GM12878 (cell line): ENCODE results near the gene ZCCHC17. TPM values are rescaled to one million over a fixed set of nuclear protein-coding genes. Genes with fewer than 3 reads are reported as not detected.

Experiments
- ATAC-seq: fragments of 200-7000 bp; cut with Tn5 transposase; 3 replicates; pipeline ENCODE4 v1.9.1; 2020; ENCODE audit warnings: mild to moderate bottlenecking, moderate library complexity
- BruUV-seq: library from RNA; stranded (reverse); fragments of 400-500 nt; replicated peaks from 2 replicates; lab custom pipeline; 2021; lab: Mats Ljungman, UMichigan
- CTCF ChIA-PET: fragments of 300-600 bp; sonication (Branson Sonifier 250); formaldehyde crosslinking; extraction: SDS; loops from one replicate; lab custom pipeline; 2021; ENCODE audit warnings: inconsistent platforms; lab: Yijun Ruan, JAX
- POLR2A ChIA-PET: fragments of 350-600 bp; formaldehyde crosslinking; extraction: SDS; loops from one replicate; lab custom pipeline; 2021; ENCODE audit warnings: inconsistent platforms; lab: Charles Lee
- RAD21 ChIA-PET: fragments of 300-600 bp; sonication (Branson Sonifier 250); formaldehyde crosslinking; loops from one replicate; lab custom pipeline; 2023; ENCODE audit warnings: antibody characterized with exemption; ENCODE audit not compliant: unreplicated experiment; lab: Charles Lee
- SMC1A ChIA-PET: fragments of 300-600 bp; sonication (Branson Sonifier 250); formaldehyde crosslinking; loops from one replicate; lab custom pipeline; 2023; ENCODE audit not compliant: unreplicated experiment, uncharacterized antibody; lab: Charles Lee
- DNase-seq: peaks from one replicate; pipeline ENCODE4 v3.0.0-alpha.2; 2011; ENCODE audit warnings: low read depth, low spot score
- FAIRE-seq: peaks from 3 replicates; lab custom pipeline; 2011; peaks lifted over from hg19 to GRCh38; lab: Jason Lieb, UNC
- H2AFZ ChIP-seq: 2 replicates; pipeline ENCODE4 v1.6.0; 2011; ENCODE audit warnings: low read depth, low read length, control low read depth; ENCODE audit not compliant: control insufficient read depth
- H3K27ac ChIP-seq: 2 replicates; pipeline ENCODE4 v1.5.1; 2011; ENCODE audit warnings: control low read depth; ENCODE audit not compliant: control insufficient read depth, insufficient read depth
- H3K27me3 ChIP-seq, 2 experiments: replicated peaks in 1 of 2; 2 replicates each; pipeline versions ENCODE4 v1.6.0 to v1.6.1; 2011; ENCODE audit warnings: low read length in 1 of 2; ENCODE audit not compliant: control insufficient read depth in 2 of 2, insufficient read depth in 2 of 2
- H3K36me3 ChIP-seq, 2 experiments: 2 replicates each; pipeline ENCODE4 v1.5.1; 2011; ENCODE audit warnings: low read length in 1 of 2; ENCODE audit not compliant: control insufficient read depth in 2 of 2, insufficient read depth in 2 of 2
- H3K4me1 ChIP-seq: 2 replicates; pipeline ENCODE4 v1.6.1; 2011; ENCODE audit warnings: mild to moderate bottlenecking, low read length, moderate library complexity, mixed read lengths; ENCODE audit not compliant: control insufficient read depth, insufficient read depth
- H3K4me2 ChIP-seq: 2 replicates; pipeline ENCODE4 v1.6.0; 2011; ENCODE audit warnings: control low read depth; ENCODE audit not compliant: control insufficient read depth, insufficient read depth
- H3K4me3 ChIP-seq: fragments of 200-600 bp; sonication (generic); 2 replicates; pipeline ENCODE4 v1.5.1; 2016
- H3K79me2 ChIP-seq: 2 replicates; pipeline ENCODE4 v1.6.0; 2011; ENCODE audit warnings: low read length; ENCODE audit not compliant: control insufficient read depth, insufficient read depth
- H3K9ac ChIP-seq: 2 replicates; pipeline ENCODE4 v1.8.0; 2011; ENCODE audit warnings: low read length, control low read depth, mixed read lengths; ENCODE audit not compliant: control insufficient read depth, insufficient read depth
- H3K9me3 ChIP-seq: replicated peaks from 3 replicates; pipeline ENCODE4 v1.5.1; 2011; ENCODE audit warnings: mild to moderate bottlenecking, low read length; ENCODE audit not compliant: control insufficient read depth, insufficient read depth
- H4K20me1 ChIP-seq: 2 replicates; pipeline ENCODE4 v1.6.0; 2011; ENCODE audit not compliant: control insufficient read depth, insufficient read depth
- DPF2 ChIP-seq: fragments of 450-650 bp; IDR thresholded peaks from 2 replicates; pipeline ENCODE4 v1.6.1; 2017; ENCODE audit warnings: mild to moderate bottlenecking
- ESRRA ChIP-seq: IDR thresholded peaks from 2 replicates; pipeline ENCODE4 v1.6.1; 2012; ENCODE audit warnings: mild to moderate bottlenecking, low read length, improper control_type of control experiment
- MEF2B ChIP-seq: fragments of 450-650 bp; IDR thresholded peaks from 2 replicates; pipeline ENCODE4 v1.6.1; 2018; ENCODE audit warnings: mild to moderate bottlenecking, moderate library complexity; ENCODE audit not compliant: partially characterized antibody, poor library complexity, severe bottlenecking
- RAD21 ChIP-seq: IDR thresholded peaks from 2 replicates; pipeline ENCODE4 v1.6.1; 2011; ENCODE audit warnings: mild to moderate bottlenecking, low read depth, low read length, moderate library complexity; ENCODE audit not compliant: insufficient read depth
- SUPT20H ChIP-seq: IDR thresholded peaks from 2 replicates; pipeline ENCODE4 v1.6.1; 2011; ENCODE audit warnings: low read depth, mild to moderate bottlenecking, low read length, moderate library complexity, borderline replicate concordance; ENCODE audit not compliant: control insufficient read depth
- WGBS: methylation state at CpG from one replicate; pipeline ENCODE4 v1.1.6; 2016; ENCODE audit warnings: low lambda C conversion rate; ENCODE audit not compliant: insufficient replicate concordance, insufficient coverage; ENCODE audit errors: missing lambda C conversion rate; 5-methylcytosine and 5-hydroxymethylcytosine counted together
- in situ Hi-C: fragments of 300-500 bp; cut with MboI; formaldehyde crosslinking; loops from 9 replicates; pipeline ENCODE4 v1.14.3; 2018; ENCODE audit warnings: mixed read lengths
- intact Hi-C: fragments of 100-400 bp; cut with micrococcal nuclease; formaldehyde crosslinking; loops from one replicate; pipeline ENCODE4 v1.14.2; 2022; ENCODE audit not compliant: unreplicated experiment
- polyA plus RNA-seq, 11 experiments: library from polyadenylated mRNA; depleted of rRNA in 4 of 11; unstranded in 6 of 11; stranded (reverse) in 5 of 11; fragments of >200 nt; fragmentation: Nextera tagmentation in 4 of 11; fragmentation: Illumina TruSeq in 1 of 11; extraction: Ambion mirVana in 4 of 11; extraction: Trizol in 1 of 11; gene quantifications; 1 replicate in 1 of 11; 2 replicates in 10 of 11; pipeline versions ENCODE4 v1.2.1 to v1.2.3, GENCODE V29; 2011 to 2016; ENCODE audit warnings: inconsistent platforms in 2 of 11, missing spikeins in 2 of 11, low read depth in 1 of 11
- total RNA-seq, 4 experiments: library from RNA; depleted of rRNA in 3 of 4; stranded (reverse); fragments of >200 nt in 3 of 4; fragmentation: Illumina TruSeq in 1 of 4; extraction: Trizol in 1 of 4; gene quantifications; 2 replicates each; pipeline versions ENCODE4 v1.2.1 to v1.2.3, GENCODE V29; 2013 to 2021
- TF ChIP-seq, protein P1 (sequence below): fragments of 450-650 bp; IDR thresholded peaks from 2 replicates; pipeline ENCODE4 v1.6.1; 2018; ENCODE audit warnings: mild to moderate bottlenecking, low read depth, moderate library complexity; ENCODE audit not compliant: partially characterized antibody
- TF ChIP-seq, protein P2 (sequence below): fragments of 450-650 bp; formaldehyde crosslinking; IDR thresholded peaks from 2 replicates; pipeline ENCODE4 v1.5.0; 2022; ENCODE audit warnings: mild to moderate bottlenecking, missing genetic modification characterization
- TF ChIP-seq, protein P3 (sequence below): fragments of 450-650 bp; IDR thresholded peaks from 2 replicates; pipeline ENCODE4 v1.6.1; 2017; ENCODE audit warnings: low read depth, mild to moderate bottlenecking, moderate library complexity

Gene ZCCHC17
- total and polyA plus RNA-seq, 10 of the 15 experiments (the other 5 are each of a cell fraction or from before 2014, with no cell fraction given): 22.3 to 86.3 (median 47.0) TPM

DNA sequence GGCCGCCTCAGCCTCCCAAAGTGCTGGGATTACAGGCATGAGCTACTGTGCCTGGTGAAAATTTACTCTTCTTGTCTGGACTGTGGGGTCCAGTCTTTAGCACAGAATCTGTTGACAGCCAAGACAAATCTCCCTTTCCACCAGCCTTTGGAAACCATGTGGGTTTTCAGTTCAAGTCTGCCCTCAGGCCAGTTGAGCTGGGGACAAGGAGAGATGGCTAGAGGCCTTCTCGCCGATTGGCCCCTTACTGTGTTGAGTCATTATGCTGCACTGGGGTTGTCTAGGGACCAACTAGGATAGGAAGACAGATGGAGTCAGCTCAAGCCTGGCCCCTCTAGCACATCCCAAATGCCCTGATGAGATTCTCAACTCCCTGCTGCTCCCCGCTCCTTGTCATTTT, 48.6 kb upstream of the ZCCHC17 start:
- SMC1A ChIA-PET: interaction anchor here (0.9 kb wide), 1 partner anchor 112 kb away, joined by 3 read pairs; no protein-coding TSS in a partner anchor
- Histone ChIP-seq H3K4me2 (no peak overlapping the region), H2AFZ (no peak overlapping the region), H4K20me1 (no peaks in the 10 kb centered on the region), H3K4me1 (no peaks in the 10 kb centered on the region), H3K9ac (no peak overlapping the region), H3K79me2 (no peaks in the 10 kb centered on the region), H3K27me3 (no peaks in the 10 kb centered on the region; a peak in 1 of 4 replicates), H3K9me3 (no peaks in the 10 kb centered on the region), H3K4me3 (no peak overlapping the region), H3K27ac (no peak overlapping the region), H3K36me3 (no peaks in the 10 kb centered on the region)
- DNase-seq (no peak), FAIRE-seq (no peak), ATAC-seq (no peak)
- POLR2A ChIA-PET: no interaction called here
- RAD21 ChIA-PET: no interaction called here
- no TSS peak for BruUV-seq
- CTCF ChIA-PET: no interaction called here
- in situ Hi-C loops: no loop called here
- intact Hi-C loops: no loop called here
- TF ChIP-seq DPF2 (no peak), ESRRA (no peak), SUPT20H (no peak), MEF2B (no peak), RAD21 (no peak)
- TF ChIP-seq, protein P1, sequence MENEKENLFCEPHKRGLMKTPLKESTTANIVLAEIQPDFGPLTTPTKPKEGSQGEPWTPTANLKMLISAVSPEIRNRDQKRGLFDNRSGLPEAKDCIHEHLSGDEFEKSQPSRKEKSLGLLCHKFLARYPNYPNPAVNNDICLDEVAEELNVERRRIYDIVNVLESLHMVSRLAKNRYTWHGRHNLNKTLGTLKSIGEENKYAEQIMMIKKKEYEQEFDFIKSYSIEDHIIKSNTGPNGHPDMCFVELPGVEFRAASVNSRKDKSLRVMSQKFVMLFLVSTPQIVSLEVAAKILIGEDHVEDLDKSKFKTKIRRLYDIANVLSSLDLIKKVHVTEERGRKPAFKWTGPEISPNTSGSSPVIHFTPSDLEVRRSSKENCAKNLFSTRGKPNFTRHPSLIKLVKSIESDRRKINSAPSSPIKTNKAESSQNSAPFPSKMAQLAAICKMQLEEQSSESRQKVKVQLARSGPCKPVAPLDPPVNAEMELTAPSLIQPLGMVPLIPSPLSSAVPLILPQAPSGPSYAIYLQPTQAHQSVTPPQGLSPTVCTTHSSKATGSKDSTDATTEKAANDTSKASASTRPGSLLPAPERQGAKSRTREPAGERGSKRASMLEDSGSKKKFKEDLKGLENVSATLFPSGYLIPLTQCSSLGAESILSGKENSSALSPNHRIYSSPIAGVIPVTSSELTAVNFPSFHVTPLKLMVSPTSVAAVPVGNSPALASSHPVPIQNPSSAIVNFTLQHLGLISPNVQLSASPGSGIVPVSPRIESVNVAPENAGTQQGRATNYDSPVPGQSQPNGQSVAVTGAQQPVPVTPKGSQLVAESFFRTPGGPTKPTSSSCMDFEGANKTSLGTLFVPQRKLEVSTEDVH: no peak
- TF ChIP-seq, protein P2, sequence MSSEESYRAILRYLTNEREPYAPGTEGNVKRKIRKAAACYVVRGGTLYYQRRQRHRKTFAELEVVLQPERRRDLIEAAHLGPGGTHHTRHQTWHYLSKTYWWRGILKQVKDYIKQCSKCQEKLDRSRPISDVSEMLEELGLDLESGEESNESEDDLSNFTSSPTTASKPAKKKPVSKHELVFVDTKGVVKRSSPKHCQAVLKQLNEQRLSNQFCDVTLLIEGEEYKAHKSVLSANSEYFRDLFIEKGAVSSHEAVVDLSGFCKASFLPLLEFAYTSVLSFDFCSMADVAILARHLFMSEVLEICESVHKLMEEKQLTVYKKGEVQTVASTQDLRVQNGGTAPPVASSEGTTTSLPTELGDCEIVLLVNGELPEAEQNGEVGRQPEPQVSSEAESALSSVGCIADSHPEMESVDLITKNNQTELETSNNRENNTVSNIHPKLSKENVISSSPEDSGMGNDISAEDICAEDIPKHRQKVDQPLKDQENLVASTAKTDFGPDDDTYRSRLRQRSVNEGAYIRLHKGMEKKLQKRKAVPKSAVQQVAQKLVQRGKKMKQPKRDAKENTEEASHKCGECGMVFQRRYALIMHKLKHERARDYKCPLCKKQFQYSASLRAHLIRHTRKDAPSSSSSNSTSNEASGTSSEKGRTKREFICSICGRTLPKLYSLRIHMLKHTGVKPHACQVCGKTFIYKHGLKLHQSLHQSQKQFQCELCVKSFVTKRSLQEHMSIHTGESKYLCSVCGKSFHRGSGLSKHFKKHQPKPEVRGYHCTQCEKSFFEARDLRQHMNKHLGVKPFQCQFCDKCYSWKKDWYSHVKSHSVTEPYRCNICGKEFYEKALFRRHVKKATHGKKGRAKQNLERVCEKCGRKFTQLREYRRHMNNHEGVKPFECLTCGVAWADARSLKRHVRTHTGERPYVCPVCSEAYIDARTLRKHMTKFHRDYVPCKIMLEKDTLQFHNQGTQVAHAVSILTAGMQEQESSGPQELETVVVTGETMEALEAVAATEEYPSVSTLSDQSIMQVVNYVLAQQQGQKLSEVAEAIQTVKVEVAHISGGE (CRISPR knock-in tag): no peak
- TF ChIP-seq, protein P3, sequence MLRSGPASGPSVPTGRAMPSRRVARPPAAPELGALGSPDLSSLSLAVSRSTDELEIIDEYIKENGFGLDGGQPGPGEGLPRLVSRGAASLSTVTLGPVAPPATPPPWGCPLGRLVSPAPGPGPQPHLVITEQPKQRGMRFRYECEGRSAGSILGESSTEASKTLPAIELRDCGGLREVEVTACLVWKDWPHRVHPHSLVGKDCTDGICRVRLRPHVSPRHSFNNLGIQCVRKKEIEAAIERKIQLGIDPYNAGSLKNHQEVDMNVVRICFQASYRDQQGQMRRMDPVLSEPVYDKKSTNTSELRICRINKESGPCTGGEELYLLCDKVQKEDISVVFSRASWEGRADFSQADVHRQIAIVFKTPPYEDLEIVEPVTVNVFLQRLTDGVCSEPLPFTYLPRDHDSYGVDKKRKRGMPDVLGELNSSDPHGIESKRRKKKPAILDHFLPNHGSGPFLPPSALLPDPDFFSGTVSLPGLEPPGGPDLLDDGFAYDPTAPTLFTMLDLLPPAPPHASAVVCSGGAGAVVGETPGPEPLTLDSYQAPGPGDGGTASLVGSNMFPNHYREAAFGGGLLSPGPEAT: no peak
- WGBS: 100% methylated on average over 4 of the region's 4 CpGs
